Activated T-cell treated with anti-CD3 and anti-CD28 coated beads, Interleukin-2, amount 50 U/mL, for 48 hours (primary cell): ENCODE measurements around the gene ALDH4A1.
"Not testable (repeated sequence)": the region's sequence is repeated elsewhere in the genome, so short reads cannot be mapped to it uniquely, and the experiment has no call there.

Experiments
- DNase-seq, 2 experiments: peaks; one replicate each; pipeline ENCODE4 v3.0.0-alpha.2; 2020

ALDH4A1 gene

DNA sequence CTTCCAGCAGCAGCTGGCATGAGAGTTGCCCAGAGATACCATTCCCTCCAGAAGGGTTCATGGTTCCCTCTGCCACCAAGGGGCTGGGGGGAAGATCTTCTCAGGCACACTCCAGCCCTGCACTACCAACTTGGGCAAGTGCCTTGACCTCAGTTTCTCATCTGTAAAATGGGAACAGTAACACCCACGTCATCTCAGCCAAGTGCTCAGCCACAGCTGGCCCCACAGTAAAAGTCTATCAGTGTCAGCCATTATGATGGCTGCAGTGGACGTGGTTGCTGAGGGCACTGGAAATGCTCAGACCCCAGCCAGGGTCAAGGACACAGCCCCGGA lies 26.6 kb downstream of the ALDH4A1 start:
- DNase-seq, result no peak

DNA sequence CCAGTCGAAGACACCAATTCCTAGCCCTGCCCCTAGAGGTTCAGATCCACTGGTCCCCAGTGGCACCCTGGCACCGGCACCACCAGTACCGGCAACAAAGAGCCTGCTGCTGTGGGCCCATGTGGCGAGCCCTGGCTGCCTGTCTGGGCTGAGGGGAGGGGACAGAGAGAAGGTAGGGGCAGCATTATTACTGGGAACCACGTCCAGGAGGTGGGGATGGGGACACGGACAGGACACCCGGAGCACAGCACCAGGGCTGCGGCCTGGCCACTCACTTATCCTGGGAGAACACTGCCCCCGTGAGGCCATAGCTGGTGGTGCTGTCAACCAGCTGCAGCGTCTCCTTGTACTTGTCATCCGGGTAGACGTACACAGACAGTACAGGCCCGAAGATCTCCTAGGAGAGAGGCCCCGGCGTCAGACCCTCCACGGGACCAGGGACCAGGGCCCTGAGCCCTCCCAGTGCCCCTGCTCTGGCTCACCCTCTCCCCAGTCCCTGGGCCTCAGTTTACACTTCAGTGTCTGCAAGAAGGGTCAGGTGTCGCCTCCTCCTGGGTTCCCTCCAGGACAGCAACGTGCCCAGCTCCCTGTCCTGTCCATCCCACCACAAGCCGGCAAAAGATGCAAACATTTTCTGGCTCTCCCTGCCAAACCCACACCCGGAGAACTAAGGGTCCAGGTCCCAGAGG lies 27.1 kb downstream of the ALDH4A1 start:
- peak; percentile 85 to 86 for DNase-seq

DNA sequence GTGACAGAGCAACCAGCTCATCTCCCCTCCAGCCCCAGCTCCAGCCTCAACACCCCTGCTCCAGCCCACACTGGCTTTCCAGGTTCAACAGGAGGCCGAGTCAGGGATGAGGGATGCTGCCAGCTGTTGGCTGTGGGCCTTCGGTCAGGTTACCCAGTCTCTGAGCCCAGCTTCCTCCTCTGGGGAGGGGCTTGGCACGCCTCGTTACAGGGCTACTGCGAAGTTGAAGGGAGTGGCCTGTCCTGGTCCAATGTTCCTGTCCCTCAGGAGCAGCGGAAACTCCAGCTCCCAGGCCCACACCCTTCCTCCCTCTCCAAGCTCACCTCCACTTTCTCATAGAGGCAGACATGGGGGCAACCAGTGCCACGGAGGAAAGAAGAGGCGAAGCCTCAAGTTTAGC lies 27.8 kb downstream of the ALDH4A1 start:
- no peak for DNase-seq

DNA sequence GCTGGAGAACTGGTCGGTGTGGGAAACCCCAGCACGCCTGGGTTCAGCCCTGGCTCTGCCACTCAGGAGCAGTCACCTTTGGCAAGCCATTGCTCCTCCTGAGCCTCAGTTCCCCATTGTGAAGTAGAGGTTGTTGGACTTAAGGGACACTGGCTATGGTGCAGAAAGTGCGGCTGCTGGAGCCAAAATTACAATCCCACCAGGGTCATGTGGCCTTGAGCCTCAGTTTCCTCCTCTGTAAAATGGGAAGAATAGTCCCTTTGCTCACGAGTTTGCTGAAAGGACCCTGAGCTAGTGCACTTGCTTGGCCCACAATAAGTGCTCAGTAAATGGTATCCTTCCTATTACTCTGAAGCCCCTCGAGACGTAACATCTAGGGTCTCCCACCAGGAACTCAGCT lies 28.3 kb downstream of the ALDH4A1 start:
- DNase-seq, result no peak

DNA sequence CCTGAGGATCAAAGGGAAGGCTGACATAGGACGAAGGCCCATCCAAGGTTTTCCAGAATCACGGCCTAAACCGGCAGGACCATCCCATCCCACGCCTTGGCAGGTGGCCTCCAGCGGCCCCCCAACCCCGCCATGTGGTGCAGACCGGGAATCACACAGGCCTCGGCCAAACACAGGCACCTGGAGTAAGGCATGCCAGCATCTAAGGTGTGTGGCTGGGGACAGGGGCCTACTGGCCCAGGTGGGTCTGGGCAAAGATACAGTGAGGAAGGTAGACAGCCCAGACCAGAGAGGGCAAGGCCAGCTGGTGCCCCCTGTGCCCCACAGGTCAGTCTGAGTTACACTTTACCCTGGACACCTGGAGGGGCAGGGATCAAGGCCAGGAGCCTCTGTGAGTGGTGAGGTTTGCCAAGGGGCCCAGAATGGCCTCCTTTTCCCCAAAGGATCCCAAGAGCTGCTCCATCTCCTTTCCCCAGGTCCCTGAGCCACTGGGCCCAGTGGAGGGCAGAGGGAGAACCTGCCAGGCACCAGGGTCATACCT lies 30.2 kb downstream of the ALDH4A1 start:
- no peak for DNase-seq

DNA sequence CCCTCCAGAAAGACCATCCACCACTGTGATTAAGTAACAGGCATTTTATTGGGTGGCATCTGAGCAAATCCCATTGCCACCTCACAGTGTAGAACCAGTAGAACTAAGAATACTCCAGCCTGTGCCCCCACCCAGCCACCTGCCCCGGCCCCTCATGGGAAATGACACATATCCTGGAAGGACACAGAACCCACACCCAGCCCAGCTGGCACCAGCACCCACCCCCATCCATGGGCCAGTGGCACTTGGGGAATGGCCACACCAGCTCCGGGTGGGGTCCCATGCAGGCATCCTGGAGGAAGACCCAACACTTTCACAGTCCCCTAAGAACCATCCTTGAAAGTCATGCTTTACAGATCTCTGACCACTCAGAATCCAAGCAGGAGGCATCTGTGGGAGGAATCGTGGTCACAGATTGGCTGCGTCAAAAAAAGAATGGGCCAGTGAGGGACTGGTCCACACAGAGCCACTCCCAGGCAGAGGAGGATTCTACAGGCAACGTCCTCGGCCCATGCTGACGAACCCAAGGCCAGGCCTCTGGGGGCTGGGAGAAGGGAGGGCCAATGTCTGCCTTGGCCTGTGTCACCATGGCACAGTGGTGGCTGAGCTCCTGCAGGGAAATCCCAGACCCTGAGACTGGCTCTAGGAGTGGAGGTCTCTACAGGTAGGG lies 30.8 kb downstream of the ALDH4A1 start:
- DNase-seq, result no peak

DNA sequence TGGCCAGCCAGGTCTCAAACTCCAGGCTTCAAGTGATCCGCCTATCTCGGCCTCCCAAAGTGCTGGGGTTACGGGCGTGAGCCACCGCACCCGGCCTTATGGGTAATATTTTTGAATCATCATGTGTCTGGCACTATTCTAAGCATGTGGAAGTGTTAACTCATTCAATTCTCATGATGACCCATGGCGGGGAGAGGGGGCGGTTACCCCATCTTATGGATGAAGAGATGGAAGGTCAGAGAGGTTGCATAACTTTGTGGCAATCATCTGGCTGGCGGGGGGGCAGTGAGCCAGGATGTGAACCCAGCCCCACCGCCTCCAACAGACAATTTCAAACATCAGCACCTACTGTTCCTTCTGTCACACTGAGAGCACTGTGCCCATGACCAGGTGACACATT lies 31.4 kb downstream of the ALDH4A1 start:
- DNase-seq, result no peak

DNA sequence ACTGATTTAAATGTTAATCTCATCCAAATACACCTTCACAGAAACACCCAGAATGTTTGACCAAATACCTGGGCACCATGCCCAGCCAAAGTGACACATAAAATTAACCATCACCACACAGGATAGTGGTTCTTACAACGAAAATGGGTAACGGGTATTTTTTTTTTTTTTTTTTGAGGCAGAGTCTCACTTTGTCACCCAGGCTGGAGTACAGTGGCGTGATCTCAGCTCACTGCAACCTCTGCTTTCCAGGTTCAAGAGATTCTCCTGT lies 31.8 kb downstream of the ALDH4A1 start:
- not testable (repeated sequence) for DNase-seq

DNA sequence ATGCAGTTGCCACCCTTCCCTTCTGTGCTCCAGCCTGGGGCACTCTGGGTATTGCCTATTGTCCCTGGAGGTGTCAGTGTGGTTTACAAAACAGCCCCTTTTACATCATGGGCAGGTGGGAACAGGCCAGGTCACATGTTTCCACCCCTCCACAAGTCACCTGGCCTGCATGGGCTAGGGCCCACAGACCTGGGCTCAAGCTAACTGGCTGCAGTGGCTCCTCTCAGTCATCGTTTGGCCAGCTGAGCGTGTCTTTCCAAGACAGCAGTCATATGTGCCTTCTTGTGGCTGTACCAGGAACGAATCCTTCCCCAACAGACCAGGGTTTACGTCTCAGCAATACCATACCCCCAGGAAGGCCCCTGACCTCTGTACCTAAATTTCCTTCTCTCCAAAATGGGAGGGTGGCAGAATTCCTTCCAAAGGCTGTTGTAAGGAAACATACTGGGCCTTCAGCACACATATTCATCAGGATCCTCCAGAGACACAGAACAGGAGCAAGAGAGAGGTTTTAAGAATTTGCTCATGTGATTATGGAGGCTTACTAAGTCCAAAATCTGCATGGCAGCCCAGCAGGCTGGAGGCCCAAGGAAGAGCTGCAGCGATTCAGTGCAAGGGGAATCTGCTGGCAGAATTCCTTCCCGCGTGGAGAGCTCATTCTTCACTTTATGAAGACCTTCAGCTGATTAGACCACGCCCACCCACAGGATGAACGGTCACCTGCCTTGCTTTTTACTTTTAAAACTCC lies 32.3 kb downstream of the ALDH4A1 start:
- no peak for DNase-seq

DNA sequence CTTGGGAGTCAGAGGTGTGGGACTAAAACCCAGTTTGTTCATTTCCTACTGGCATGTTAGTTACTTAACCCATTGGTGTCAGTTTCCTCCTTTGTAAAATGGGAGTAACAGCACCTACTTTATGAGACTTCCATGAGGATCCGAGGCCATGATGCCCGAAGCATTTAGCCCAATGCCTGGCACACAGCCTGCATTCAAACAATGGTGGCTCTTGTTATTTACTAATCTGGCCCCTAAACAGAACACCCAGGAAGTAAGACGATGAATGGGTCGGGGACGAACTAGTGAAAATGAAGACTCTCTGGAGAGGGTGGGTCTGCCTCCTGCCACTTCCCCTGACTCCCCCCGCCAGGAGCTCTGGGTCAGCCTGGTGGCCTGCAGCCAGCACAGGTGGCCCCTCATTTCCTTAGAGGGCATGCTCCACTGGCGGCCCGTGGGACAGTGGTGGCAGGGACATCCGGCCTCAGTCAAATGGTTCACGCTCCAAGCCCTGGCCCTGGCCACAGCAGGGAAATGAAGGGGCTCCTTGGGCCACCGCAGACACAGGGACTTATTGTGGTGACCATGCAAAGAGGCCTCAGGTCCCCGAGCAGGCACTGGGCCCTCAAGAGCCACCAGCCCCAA lies 33.4 kb downstream of the ALDH4A1 start:
- DNase-seq, result no peak

DNA sequence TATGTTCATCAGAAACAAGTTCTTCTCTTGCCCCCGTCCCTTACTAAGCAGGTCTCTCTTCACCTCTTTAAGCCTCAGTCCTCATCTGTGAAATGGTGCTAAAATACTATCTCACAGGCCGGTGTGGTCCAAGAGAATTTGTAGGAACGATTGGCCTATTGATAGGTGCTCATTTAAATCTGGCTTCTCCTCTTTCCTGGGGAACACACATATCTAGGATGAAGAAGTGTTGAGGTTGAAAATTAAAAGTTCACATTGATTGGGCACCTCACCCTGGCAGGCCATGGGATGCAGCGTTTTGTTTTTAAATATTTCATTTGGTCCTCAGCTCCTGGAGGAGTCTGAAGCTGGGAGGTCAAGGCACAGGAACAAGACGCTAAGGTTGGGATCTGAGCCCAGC lies 34.0 kb downstream of the ALDH4A1 start:
- DNase-seq, result no peak

DNA sequence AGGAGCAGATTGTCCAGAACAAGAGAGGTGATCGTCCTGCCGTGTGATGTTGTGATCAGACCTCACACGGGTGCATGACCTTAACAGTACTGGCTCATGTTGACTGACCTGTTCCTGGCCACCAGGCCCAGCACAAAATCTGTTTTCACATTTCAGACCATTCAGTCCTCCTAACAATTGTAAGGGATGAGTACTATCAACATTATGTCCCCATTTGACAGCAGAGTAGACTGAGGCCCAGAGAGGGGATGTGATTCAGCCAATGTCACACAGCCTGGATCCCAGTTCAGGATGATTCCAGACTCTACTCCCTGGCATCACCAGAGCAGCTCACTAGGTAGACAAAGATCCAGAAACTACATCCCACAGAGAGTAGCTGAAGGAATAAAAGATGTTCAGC lies 35.5 kb downstream of the ALDH4A1 start:
- DNase-seq, result no peak

DNA sequence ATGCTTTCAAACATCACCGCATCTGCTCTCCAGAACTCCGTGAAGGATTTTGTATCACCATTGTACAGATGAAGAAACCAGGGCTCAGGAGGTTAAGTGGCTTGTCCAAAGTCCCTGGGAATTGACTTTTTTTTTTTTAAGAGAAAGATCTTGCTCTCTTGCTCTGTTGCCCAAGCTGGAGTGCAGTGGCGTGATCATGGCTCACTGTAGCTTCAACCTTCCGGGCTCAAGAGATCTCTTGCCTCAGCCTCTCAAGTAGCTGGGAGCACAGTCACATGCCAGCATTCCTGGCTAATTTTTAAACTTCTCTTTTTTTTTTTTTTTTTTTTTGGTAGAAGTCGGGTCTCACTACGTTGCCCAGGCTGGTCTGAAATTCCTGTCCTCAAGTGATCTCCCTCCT lies 36.0 kb downstream of the ALDH4A1 start:
- DNase-seq, result no peak

DNA sequence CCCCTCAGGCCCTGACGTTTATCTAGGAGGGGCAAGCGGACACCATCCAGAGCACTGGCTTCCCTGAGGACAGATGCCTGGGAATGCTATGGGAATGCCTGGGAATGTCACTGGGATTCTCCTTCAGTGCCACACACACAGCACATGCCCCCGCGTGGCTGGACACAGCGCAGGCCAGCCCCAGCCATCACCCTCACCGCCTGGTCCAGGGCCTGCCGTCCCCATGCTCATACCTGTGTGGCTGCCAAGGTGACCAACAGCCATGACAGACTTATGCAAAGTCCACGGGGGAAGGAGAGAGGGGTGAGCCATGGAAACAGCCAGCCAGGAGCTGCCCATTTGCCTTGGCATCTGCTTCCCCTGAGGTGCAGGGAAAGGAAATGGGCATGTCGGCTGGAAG lies 37.2 kb downstream of the ALDH4A1 start:
- no peak for DNase-seq

DNA sequence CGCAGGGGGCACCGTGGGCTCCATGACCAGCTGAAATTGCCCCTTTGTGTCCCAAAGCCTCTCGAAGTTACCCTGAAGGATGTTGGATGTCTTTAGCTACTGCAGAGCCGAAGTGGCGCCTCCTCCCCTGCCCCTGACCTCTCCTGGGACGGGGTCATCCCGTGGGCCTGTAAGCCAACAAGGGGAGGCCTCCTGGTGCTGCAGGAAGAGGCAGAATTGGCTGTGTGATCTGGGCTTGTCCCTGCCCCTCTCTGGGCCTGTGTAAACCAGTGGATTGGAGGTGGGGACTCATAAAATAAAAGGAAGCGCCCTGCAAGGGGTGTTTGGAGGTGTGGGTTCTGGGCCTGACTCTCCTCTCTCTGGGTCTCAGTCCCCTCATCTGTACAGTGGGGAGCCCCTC lies 40.8 kb downstream of the ALDH4A1 start:
- no peak for DNase-seq

DNA sequence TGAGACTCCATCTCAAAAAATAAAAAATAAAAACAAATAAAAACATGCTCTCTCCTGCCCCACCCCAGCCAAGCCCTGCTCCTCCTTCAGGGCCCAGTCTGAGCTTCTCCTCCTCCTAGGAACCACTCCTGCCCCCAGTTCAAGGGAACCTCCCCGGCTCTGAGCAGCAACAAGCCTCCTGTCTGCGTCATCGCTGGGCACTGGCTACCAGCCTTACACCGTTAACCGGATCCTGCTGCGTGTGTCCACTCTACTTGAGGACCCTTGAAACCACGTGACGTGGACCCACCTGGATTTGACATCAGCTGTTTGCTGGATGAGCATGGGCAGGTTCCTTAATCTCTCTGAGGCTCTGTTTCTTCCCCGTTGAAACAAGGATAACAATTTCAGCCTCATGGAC lies 41.3 kb downstream of the ALDH4A1 start:
- no peak for DNase-seq

DNA sequence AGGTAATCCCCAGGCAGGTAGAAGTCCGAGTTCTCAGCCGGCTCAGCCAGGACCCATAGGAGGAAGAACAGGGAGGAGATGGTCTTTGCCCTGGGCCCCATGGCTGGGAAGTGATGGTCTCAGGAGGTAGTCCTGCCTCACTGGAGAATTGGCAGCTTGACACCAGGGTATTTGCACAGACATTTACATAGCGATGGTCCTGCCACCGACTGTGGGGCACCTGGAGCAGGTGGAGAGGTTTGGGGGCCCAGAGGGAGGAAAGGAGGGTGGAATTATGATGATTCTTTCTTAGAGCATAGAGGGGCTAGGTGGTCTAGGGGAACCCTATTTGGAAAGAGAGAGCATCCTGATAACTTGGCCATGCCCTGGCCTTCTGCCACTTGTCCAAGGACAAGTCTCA lies 42.8 kb downstream of the ALDH4A1 start, which contains the start of gene TAS1R2:
TSS of gene TAS1R2 (minus strand) at position 101 of the 400 bp plus-strand sequence. CDS start at position 101, 0 bp downstream.
- no peak for DNase-seq

DNA sequence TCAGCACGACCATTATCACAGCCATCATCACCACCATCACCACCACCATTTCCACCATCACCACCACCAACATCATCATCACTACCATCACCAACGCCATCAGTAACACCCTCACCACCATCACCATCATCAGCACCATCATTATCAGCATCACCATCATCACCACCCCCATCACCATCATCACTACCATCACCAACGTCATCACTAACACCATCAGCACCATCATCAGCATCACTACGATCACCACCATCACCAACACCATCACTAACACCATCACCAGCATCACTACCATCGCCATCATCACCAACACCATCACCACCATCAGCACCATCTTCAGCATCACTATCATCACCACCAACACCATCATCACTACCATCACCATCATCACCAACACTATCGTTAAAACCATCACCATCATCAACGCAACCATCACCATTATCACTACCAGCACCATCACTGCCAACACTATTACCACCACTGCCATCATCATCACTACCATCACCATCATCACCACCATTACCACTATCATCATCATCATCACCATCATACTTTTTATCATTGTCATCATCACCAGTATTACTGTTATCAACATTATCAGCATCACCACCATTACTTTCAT lies 44.2 kb downstream of the ALDH4A1 start:
- no peak for DNase-seq

DNA sequence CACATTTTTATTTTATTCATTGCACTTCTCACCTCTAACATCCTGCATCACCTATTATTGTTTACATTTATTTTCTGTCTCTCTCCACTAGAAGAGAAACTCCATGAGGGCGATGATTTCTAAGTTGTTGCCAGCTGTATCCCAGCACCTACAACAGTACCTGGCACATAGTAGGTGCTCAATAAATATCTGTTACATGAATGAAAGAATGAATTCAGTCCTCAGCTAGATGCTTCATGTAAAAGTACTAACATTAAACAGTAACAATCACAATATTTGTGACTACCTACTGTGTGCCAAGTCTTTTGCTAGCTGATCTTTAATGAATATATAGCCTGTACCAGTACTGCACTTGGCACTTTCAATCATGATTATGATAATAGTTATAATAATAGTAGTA lies 45.9 kb downstream of the ALDH4A1 start:
- DNase-seq, result no peak

DNA sequence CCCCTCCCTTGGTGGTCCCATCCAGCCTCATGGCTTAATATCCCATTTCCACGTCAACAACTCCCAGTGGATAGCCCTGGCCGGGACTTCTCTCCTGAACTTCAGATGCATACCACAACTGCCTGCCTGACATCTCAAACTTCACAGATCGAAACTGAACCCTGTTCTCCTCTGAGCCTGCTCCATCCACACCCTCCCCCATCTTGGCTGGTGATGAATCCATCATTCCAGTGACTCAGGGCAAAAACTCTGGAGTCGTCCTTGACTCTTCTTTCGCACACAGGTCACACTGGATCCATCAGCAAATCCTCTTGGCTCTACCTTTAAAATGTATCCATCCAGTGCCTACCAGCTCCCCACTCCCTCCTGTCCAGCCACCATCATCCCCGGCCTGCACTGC lies 46.8 kb downstream of the ALDH4A1 start:
- no peak for DNase-seq

DNA sequence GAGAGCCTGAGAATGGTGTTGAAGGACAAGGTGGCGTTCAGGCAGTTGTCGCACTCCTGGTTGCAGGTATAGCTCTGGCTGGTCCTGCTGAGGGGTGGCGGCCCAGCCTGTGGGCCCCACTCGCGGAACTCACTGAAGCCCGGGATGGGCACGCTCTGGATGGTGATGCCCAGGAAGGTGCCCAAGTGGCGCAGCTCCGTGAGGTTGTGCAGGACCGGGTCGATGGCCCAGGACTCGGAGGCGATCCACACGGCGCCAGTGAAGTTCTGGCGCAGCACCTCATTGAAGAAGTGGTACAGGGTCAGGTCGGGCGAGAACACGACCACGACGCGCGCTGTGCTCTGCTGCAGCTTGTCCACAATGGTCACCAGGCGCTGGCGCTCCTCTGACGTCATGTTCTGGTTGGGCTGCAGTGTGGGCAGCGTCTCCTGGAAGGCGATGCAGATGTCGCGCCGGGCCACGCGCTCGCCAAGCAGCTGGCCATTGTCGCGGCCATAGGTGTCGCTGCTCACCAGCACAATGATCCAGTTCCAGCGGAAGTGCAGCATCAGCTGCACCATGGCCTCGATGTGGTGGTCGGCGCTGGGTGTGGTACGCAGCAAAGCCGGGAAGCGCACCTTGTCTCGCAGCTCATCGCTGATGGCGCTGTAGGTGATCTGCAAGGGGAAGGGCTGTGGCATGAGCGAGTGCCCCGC lies 47.9 kb downstream of the ALDH4A1 start:
- DNase-seq, result no peak

DNA sequence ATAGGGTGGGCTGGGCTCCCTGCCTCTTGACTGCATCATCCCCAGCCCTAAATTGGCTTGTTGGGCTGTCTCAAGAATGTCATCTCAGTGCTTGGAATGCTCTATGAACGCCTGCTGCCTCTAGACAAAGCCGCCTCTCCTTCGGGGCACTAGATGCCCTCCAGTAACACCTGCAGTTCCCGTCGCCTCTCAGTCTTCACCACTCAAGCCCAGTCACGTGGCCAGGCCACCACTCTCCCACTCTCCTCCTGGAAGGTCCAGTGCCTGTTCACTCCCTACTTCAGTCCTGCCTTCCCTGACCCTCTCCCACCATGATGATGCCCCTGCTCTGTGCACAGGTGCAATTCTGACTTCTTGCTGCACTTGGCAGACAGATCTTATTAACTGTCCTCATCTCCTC lies 49.9 kb downstream of the ALDH4A1 start:
- DNase-seq, result no peak

DNA sequence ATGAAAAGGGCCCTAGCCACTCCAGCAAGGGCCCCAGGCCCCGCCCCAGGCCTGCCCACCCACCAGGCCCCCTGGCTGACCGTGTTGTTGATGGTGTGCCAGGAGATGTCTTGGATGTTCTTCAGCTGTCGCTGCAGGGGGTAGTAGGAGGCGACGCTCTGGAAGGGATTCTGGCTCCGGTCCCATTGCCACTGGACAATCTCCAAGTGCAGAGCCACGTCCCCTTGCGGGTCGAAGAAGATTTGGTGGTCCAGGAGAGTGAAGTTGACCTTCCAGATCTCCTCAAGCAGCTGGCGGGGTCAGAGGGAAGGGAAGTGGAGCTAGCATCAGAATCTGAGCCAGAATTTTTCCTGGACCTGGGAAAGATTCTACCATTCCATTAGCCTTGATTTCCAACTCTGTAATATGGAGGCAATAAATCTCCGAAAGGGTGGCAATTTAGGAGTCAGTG lies 53.1 kb downstream of the ALDH4A1 start:
- DNase-seq, result no peak
